IMR-90 (cell line): Measurements from ENCODE around the gene CCDC152. TPM values are rescaled to one million over a fixed set of nuclear protein-coding genes. Genes with fewer than 3 reads are reported as not detected.

Source experiments
- ATAC-seq: fragments of 200-7000 bp; cut with Tn5 transposase; 2 replicates; pipeline ENCODE4 v1.9.1; 2020; ENCODE audit warnings: low read depth, mild to moderate bottlenecking, moderate library complexity
- BruUV-seq: library from RNA; stranded (reverse); fragments of 400-500 nt; replicated peaks from 2 replicates; lab custom pipeline; 2021; lab: Mats Ljungman, UMichigan
- CTCF ChIA-PET: fragments of 300-600 bp; formaldehyde crosslinking; extraction: SDS; loops from one replicate; lab custom pipeline; 2021; ENCODE audit warnings: antibody characterized with exemption; lab: Yijun Ruan, JAX
- POLR2A ChIA-PET: fragments of 300-600 bp; sonication (Branson Sonifier 250); formaldehyde crosslinking; loops from one replicate; lab custom pipeline; 2022; ENCODE audit warnings: antibody characterized with exemption; ENCODE audit not compliant: unreplicated experiment; lab: Charles Lee
- DNase-seq: peaks from one replicate; pipeline ENCODE4 v3.0.0; 2013
- H2AFZ ChIP-seq: replicated peaks from 2 replicates; pipeline ENCODE3; 2013; ENCODE audit warnings: low read length, mild to moderate bottlenecking; ENCODE audit not compliant: poor library complexity
- H2AK5ac ChIP-seq: 2 replicates; pipeline ENCODE4 v1.6.1; 2013; ENCODE audit warnings: low read depth, low read length, inconsistent platforms
- H2AK9ac ChIP-seq: replicated peaks from 2 replicates; pipeline ENCODE3; 2013; ENCODE audit warnings: mild to moderate bottlenecking, low read depth, low read length, moderate library complexity; ENCODE audit not compliant: poor library complexity
- H2BK120ac ChIP-seq: 2 replicates; pipeline ENCODE4 v1.6.1; 2013; ENCODE audit warnings: low read depth, low read length, inconsistent platforms
- H2BK15ac ChIP-seq: 3 replicates; pipeline ENCODE4 v1.6.1; 2013; ENCODE audit warnings: low read depth, low read length, inconsistent platforms
- H2BK20ac ChIP-seq: 2 replicates; pipeline ENCODE4 v1.6.1; 2013; ENCODE audit warnings: low read depth, mild to moderate bottlenecking, inconsistent platforms, low read length, moderate library complexity
- H2BK5ac ChIP-seq: 2 replicates; pipeline ENCODE4 v1.6.1; 2013; ENCODE audit warnings: mild to moderate bottlenecking, low read depth, low read length, inconsistent platforms; ENCODE audit not compliant: poor library complexity, severe bottlenecking
- H3K14ac ChIP-seq: replicated peaks from 2 replicates; pipeline ENCODE4 v1.6.1; 2013; ENCODE audit warnings: low read depth, low read length, inconsistent platforms
- H3K18ac ChIP-seq: 2 replicates; pipeline ENCODE4 v1.6.1; 2013; ENCODE audit warnings: low read depth, low read length, control low read depth
- H3K23ac ChIP-seq: 2 replicates; pipeline ENCODE4 v1.6.1; 2013; ENCODE audit warnings: low read depth, low read length, inconsistent platforms
- H3K27ac ChIP-seq: 2 replicates; pipeline ENCODE4 v1.5.1; 2013; ENCODE audit warnings: mild to moderate bottlenecking, control low read depth, low read length; ENCODE audit not compliant: insufficient read depth
- H3K27me3 ChIP-seq: 2 replicates; pipeline ENCODE4 v1.6.1; 2013; ENCODE audit warnings: low read length; ENCODE audit not compliant: control insufficient read depth, insufficient read depth
- H3K36me3 ChIP-seq: 2 replicates; pipeline ENCODE4 v1.6.1; 2013; ENCODE audit warnings: low read length, mixed read lengths; ENCODE audit not compliant: control insufficient read depth, insufficient read depth
- H3K4ac ChIP-seq: 2 replicates; pipeline ENCODE4 v1.6.1; 2013; ENCODE audit warnings: low read depth, low read length, inconsistent platforms
- H3K4me1 ChIP-seq: 2 replicates; pipeline ENCODE4 v1.6.1; 2013; ENCODE audit warnings: low read length, mixed read lengths; ENCODE audit not compliant: control insufficient read depth, insufficient read depth
- H3K4me2 ChIP-seq: 2 replicates; pipeline ENCODE4 v1.6.1; 2013; ENCODE audit warnings: low read depth, mild to moderate bottlenecking, control low read depth, low read length, moderate library complexity
- H3K4me3 ChIP-seq: 2 replicates; pipeline ENCODE4 v1.5.1; 2013; ENCODE audit warnings: low read depth, mild to moderate bottlenecking, control low read depth, low read length, moderate library complexity; ENCODE audit not compliant: insufficient read depth
- H3K56ac ChIP-seq: 2 replicates; pipeline ENCODE4 v1.6.1; 2013; ENCODE audit warnings: low read length, inconsistent platforms; ENCODE audit not compliant: insufficient read depth; ENCODE audit errors: extremely low read depth
- H3K79me1 ChIP-seq, 2 experiments: 2 replicates each; pipeline ENCODE4 v1.6.1; 2013; ENCODE audit warnings: low read length in 2 of 2, inconsistent platforms in 1 of 2, low read depth in 1 of 2
- H3K9ac ChIP-seq: 2 replicates; pipeline ENCODE4 v1.6.1; 2013; ENCODE audit warnings: low read depth, low read length, control low read depth
- H3K9me1 ChIP-seq: 2 replicates; pipeline ENCODE4 v1.6.1; 2013; ENCODE audit warnings: low read length, inconsistent platforms; ENCODE audit not compliant: insufficient read depth
- H3K9me3 ChIP-seq: 2 replicates; pipeline ENCODE4 v1.6.1; 2013; ENCODE audit warnings: low read length; ENCODE audit not compliant: control insufficient read depth, insufficient read depth
- H4K20me1 ChIP-seq: 2 replicates; pipeline ENCODE4 v1.6.1; 2013; ENCODE audit warnings: low read length, inconsistent platforms; ENCODE audit not compliant: insufficient read depth
- H4K5ac ChIP-seq: 2 replicates; pipeline ENCODE4 v1.6.1; 2013; ENCODE audit warnings: mild to moderate bottlenecking, low read depth, low read length, control low read depth
- H4K8ac ChIP-seq, 2 experiments: 2 replicates each; pipeline ENCODE4 v1.6.1; 2013; ENCODE audit warnings: low read depth in 2 of 2, low read length in 2 of 2, control low read depth in 1 of 2, inconsistent platforms in 1 of 2
- H4K91ac ChIP-seq: 2 replicates; pipeline ENCODE4 v1.6.1; 2013; ENCODE audit warnings: low read depth, low read length, inconsistent platforms; ENCODE audit not compliant: insufficient read depth
- CEBPB ChIP-seq: IDR thresholded peaks from 2 replicates; pipeline ENCODE4 v1.6.1; 2012; ENCODE audit warnings: low read depth, low read length, improper control_type of control experiment
- CHD1 ChIP-seq: IDR thresholded peaks from 2 replicates; pipeline ENCODE4 v1.6.1; 2012; ENCODE audit warnings: low read depth, low read length, improper control_type of control experiment
- FOS ChIP-seq: fragments of 150-350 bp; IDR thresholded peaks from 2 replicates; pipeline ENCODE4 v1.6.1; 2016; ENCODE audit warnings: low read depth, low read length
- MAFK ChIP-seq: IDR thresholded peaks from 2 replicates; pipeline ENCODE4 v1.6.1; 2012; ENCODE audit warnings: low read depth, low read length, improper control_type of control experiment
- MAZ ChIP-seq: IDR thresholded peaks from 2 replicates; pipeline ENCODE4 v1.6.1; 2012; ENCODE audit warnings: low read depth, mild to moderate bottlenecking, low read length, improper control_type of control experiment, moderate library complexity, borderline replicate concordance
- NFE2L2 ChIP-seq: fragments of 150-350 bp; IDR thresholded peaks from 2 replicates; pipeline ENCODE4 v1.6.1; 2016; ENCODE audit warnings: low read depth, mild to moderate bottlenecking, low read length
- POLR2A ChIP-seq: IDR thresholded peaks from 2 replicates; pipeline ENCODE4 v1.6.1; 2012; ENCODE audit warnings: mild to moderate bottlenecking, low read depth, low read length
- RAD21 ChIP-seq: IDR thresholded peaks from 2 replicates; pipeline ENCODE4 v1.6.1; 2012; ENCODE audit warnings: low read length, improper control_type of control experiment
- RCOR1 ChIP-seq: IDR thresholded peaks from 2 replicates; pipeline ENCODE4 v1.6.1; 2012; ENCODE audit warnings: mild to moderate bottlenecking, low read length, improper control_type of control experiment; ENCODE audit not compliant: insufficient replicate concordance
- RFX5 ChIP-seq: IDR thresholded peaks from 2 replicates; pipeline ENCODE4 v1.8.0; 2012; ENCODE audit warnings: low read depth, mild to moderate bottlenecking, low read length, moderate library complexity
- SMC3 ChIP-seq: fragments of 150-350 bp; IDR thresholded peaks from 2 replicates; pipeline ENCODE4 v1.6.1; 2016; ENCODE audit warnings: low read depth, mild to moderate bottlenecking, antibody characterized with exemption, low read length, moderate library complexity
- WGBS, 2 experiments: methylation state at CpG; one replicate each; pipeline versions ENCODE4 v1.1.5 to v1.1.7; 2013; ENCODE audit warnings: missing lambda C conversion rate in 2 of 2; ENCODE audit not compliant: insufficient read length in 1 of 2; ENCODE audit errors: extremely low coverage in 2 of 2; 5-methylcytosine and 5-hydroxymethylcytosine counted together
- dilution Hi-C: fragments of 300-500 bp; cut with HindIII; formaldehyde crosslinking; loops from one replicate; pipeline ENCODE4 v1.14.3; 2018; ENCODE audit warnings: low sequenced_read_pairs; ENCODE audit not compliant: unreplicated experiment
- in situ Hi-C: fragments of 300-500 bp; cut with MboI; formaldehyde crosslinking; loops from 3 replicates; pipeline ENCODE4 v1.14.3; 2019; ENCODE audit warnings: low sequenced_read_pairs, inconsistent platforms, mixed read lengths
- intact Hi-C: fragments of 100-400 bp; cut with micrococcal nuclease; formaldehyde crosslinking; loops from 2 replicates; pipeline ENCODE4 v1.10.0; 2022
- polyA plus RNA-seq, 3 experiments: library from polyadenylated mRNA; depleted of rRNA; stranded (reverse); fragments of >200 nt; gene quantifications; 2 replicates each; pipeline ENCODE4 v1.2.3, GENCODE V29; 2012; ENCODE audit warnings: low replicate concordance in 1 of 3
- total RNA-seq: library from RNA; depleted of rRNA; stranded (reverse); fragments of >200 nt; gene quantifications from 2 replicates; pipeline ENCODE4 v1.2.3, GENCODE V29; 2012
- TF ChIP-seq, protein P1 (sequence below): conservative IDR thresholded peaks from 2 replicates; pipeline ENCODE4 v1.5.1; 2012; ENCODE audit warnings: mild to moderate bottlenecking, low read depth, low read length, improper control_type of control experiment
- TF ChIP-seq, protein P2 (sequence below): fragments of 150-350 bp; IDR thresholded peaks from 2 replicates; pipeline ENCODE4 v1.6.1; 2017; ENCODE audit warnings: mild to moderate bottlenecking, antibody characterized with exemption, low read length, low read depth

Gene CCDC152
- total and polyA plus RNA-seq, 2 of the 4 experiments (the other 2 are of a cell fraction) = 0.87 to 0.90 TPM

DNA sequence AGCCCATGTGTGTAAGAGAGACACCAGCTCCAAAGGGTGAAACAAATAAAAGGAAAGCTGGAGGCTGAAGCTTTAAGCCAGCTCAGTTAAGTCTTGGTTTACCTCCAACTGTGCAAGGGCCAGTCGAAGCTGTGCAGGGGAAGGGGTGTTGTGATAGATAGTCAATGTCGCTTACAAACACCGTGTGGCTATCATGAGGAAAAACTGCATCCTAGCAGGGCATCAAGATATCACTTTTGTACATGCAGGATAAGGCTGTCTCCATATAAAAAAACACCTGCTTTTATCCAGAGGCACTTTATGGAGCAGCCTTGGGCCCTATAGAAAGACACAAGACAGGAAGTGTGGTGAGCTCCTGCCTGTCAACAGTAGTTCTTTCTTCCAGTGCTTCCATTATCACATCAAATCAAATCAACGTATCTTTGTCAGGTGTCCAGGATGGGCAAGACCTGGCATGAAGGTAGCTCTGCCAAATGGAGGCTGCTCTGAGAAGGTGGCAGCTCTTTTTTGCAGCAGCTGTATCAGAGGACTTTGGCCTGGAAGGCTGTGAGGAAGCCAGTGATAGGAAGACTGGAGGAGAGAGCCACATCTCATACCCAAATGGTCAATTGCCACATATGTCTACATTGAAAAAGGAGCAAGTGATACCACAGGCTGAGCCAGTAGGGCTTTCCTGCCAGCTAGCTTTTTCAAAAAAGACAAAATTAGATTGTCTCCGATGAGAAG lies 84.4 kb downstream of the CCDC152 start:
- Histone ChIP-seq H3K79me1 (no peaks in the 10 kb centered on the region), H4K8ac (no peak overlapping the region), H3K14ac (no peak overlapping the region), H2AFZ (no peak overlapping the region), H3K4me1 (peaks cover 4% of the 10 kb centered on the region; the same call in 1 of the 2 replicates), H3K4me2 (no peak overlapping the region; the same call in 1 of the 2 replicates), H2BK120ac (no peak overlapping the region), H2AK9ac (no peak overlapping the region), H3K23ac (no peak overlapping the region), H2AK5ac (no peak overlapping the region), H2BK15ac (no peak overlapping the region), H3K4me3 (no peak overlapping the region), H2BK20ac (no peak overlapping the region), H3K27me3 (no peaks in the 10 kb centered on the region), H3K9me1 (no peaks in the 10 kb centered on the region), H3K56ac (no peak overlapping the region), H3K36me3 (no peaks in the 10 kb centered on the region), H4K5ac (no peak overlapping the region), H3K9me3 (no peaks in the 10 kb centered on the region), H2BK5ac (no peak overlapping the region), H4K91ac (no peak overlapping the region), H3K9ac (no peak overlapping the region), H3K18ac (no peak overlapping the region; the same call in 1 of the 2 replicates), H4K20me1 (no peaks in the 10 kb centered on the region), H3K4ac (no peak overlapping the region), H3K27ac (peak overlapping the region; percentile 20; the same call in 1 of the 2 replicates)
- no peak for DNase-seq
- intact Hi-C loops = no loop called here
- ChIA-PET CTCF (no interaction called here), POLR2A (interaction anchor here (0.6 kb wide), 1 partner anchor 499 kb away, joined by 3 read pairs; no protein-coding TSS in a partner anchor)
- no TSS peak for BruUV-seq
- dilution Hi-C loops = no loop called here
- ATAC-seq = 0 out of 2 replicates have a peak, but pooled peaks have one; percentile 14
- in situ Hi-C loops = no loop called here
- WGBS, 2 experiments = no CpG with 5 or more reads among the region's 5 CpGs
- TF ChIP-seq RAD21 = no peak
- no peak for TF ChIP-seq MAZ
- TF ChIP-seq SMC3 = no peak
- TF ChIP-seq MAFK = no peak
- no peak for TF ChIP-seq NFE2L2
- TF ChIP-seq CEBPB = no peak
- TF ChIP-seq, protein P1, sequence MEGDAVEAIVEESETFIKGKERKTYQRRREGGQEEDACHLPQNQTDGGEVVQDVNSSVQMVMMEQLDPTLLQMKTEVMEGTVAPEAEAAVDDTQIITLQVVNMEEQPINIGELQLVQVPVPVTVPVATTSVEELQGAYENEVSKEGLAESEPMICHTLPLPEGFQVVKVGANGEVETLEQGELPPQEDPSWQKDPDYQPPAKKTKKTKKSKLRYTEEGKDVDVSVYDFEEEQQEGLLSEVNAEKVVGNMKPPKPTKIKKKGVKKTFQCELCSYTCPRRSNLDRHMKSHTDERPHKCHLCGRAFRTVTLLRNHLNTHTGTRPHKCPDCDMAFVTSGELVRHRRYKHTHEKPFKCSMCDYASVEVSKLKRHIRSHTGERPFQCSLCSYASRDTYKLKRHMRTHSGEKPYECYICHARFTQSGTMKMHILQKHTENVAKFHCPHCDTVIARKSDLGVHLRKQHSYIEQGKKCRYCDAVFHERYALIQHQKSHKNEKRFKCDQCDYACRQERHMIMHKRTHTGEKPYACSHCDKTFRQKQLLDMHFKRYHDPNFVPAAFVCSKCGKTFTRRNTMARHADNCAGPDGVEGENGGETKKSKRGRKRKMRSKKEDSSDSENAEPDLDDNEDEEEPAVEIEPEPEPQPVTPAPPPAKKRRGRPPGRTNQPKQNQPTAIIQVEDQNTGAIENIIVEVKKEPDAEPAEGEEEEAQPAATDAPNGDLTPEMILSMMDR = no peak
- no peak for TF ChIP-seq RFX5
- TF ChIP-seq, protein P2, sequence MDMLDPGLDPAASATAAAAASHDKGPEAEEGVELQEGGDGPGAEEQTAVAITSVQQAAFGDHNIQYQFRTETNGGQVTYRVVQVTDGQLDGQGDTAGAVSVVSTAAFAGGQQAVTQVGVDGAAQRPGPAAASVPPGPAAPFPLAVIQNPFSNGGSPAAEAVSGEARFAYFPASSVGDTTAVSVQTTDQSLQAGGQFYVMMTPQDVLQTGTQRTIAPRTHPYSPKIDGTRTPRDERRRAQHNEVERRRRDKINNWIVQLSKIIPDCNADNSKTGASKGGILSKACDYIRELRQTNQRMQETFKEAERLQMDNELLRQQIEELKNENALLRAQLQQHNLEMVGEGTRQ = no peak
- no peak for TF ChIP-seq FOS
- no peak for TF ChIP-seq CHD1
- no peak for TF ChIP-seq RCOR1
- TF ChIP-seq POLR2A = no peak
